SU-DHL-6 (cell line): ENCODE data around the gene CBY2.
"Not testable (repeated sequence)": the region's sequence is repeated elsewhere in the genome, so short reads cannot be mapped to it uniquely, and the experiment has no call there.

ENCODE experiments used
- H2AFZ ChIP-seq: fragments of 200-600 bp; sonication (generic); 2 replicates; pipeline ENCODE4 v1.6.1; 2014; ENCODE audit warnings: low read depth, mild to moderate bottlenecking, moderate library complexity, mixed read lengths, antibody characterized with exemption, low read length; ENCODE audit not compliant: severe bottlenecking
- H3F3A ChIP-seq: fragments of 200-600 bp; shearing (Covaris generic); 2 replicates; pipeline ENCODE4 v1.6.0; 2016; ENCODE audit warnings: antibody characterized with exemption, mild to moderate bottlenecking; ENCODE audit not compliant: insufficient read depth
- H3K27ac ChIP-seq: fragments of 200-600 bp; sonication (generic); 2 replicates; pipeline ENCODE4 v1.5.1; 2016; ENCODE audit warnings: low read depth, mild to moderate bottlenecking, low read length, moderate library complexity, mixed read lengths
- H3K27me3 ChIP-seq: fragments of 200-600 bp; sonication (generic), shearing (Covaris generic); 2 replicates; pipeline ENCODE4 v1.6.0; 2014; ENCODE audit warnings: mild to moderate bottlenecking, low read length
- H3K36me3 ChIP-seq: fragments of 200-600 bp; sonication (generic); 2 replicates; pipeline ENCODE4 v1.6.1; 2014; ENCODE audit warnings: mild to moderate bottlenecking, low read length, mixed read lengths
- H3K4me2 ChIP-seq: fragments of 300-600, 200-600 bp; shearing (Covaris generic), sonication (generic); 2 replicates; pipeline ENCODE4 v1.6.0; 2014; ENCODE audit warnings: low read length, low read depth, mild to moderate bottlenecking; ENCODE audit not compliant: poor library complexity, severe bottlenecking
- H3K4me3 ChIP-seq: fragments of 200-600 bp; sonication (generic); 2 replicates; pipeline ENCODE4 v1.5.1; 2014; ENCODE audit warnings: antibody characterized with exemption, low read length, mild to moderate bottlenecking, mixed read lengths; ENCODE audit not compliant: insufficient read depth, poor library complexity, severe bottlenecking
- H3K79me2 ChIP-seq: fragments of 200-600 bp; sonication (generic); 2 replicates; pipeline ENCODE4 v1.6.1; 2014; ENCODE audit warnings: mild to moderate bottlenecking, low read length, moderate library complexity; ENCODE audit not compliant: insufficient read depth
- H3K9ac ChIP-seq: fragments of 200-600 bp; sonication (generic); 2 replicates; pipeline ENCODE4 v1.7.0; 2014; ENCODE audit warnings: mild to moderate bottlenecking, low read length
- H3K9me2 ChIP-seq: fragments of 200-600 bp; sonication (generic); replicated peaks from 2 replicates; pipeline ENCODE4 v1.6.1; 2014; ENCODE audit warnings: low read length; ENCODE audit not compliant: insufficient read depth
- H3K9me3 ChIP-seq: fragments of 200-600 bp; sonication (generic); 2 replicates; pipeline ENCODE4 v1.6.1; 2014; ENCODE audit warnings: low read length, mixed read lengths; ENCODE audit not compliant: insufficient read depth
- H4K20me1 ChIP-seq: fragments of 200-600 bp; sonication (generic); 2 replicates; pipeline ENCODE4 v1.6.1; 2014; ENCODE audit warnings: low read depth, mild to moderate bottlenecking, antibody characterized with exemption, low read length, moderate library complexity, mixed read lengths
- EZH2phosphoT487 ChIP-seq: fragments of 200-600 bp; sonication (generic), shearing (Covaris generic); conservative IDR thresholded peaks from 2 replicates; pipeline ENCODE4 v1.6.1; 2018; ENCODE audit warnings: mild to moderate bottlenecking, antibody characterized with exemption, low read length, moderate library complexity, mixed read lengths
- TF ChIP-seq, protein P1 (sequence below): fragments of 200-600 bp; sonication (generic); IDR thresholded peaks from one replicate; pipeline ENCODE4 v1.5.1; 2017; ENCODE audit warnings: antibody characterized with exemption, mild to moderate bottlenecking, low read length, moderate library complexity; ENCODE audit not compliant: insufficient read depth, poor library complexity, severe bottlenecking

Gene CBY2

GRCh38 chr13:45659536-45659935, 42.6 kb upstream of the CBY2 start:
- H3K27me3 ChIP-seq: no peaks in the 10 kb centered on the region
- TF ChIP-seq, protein P1, sequence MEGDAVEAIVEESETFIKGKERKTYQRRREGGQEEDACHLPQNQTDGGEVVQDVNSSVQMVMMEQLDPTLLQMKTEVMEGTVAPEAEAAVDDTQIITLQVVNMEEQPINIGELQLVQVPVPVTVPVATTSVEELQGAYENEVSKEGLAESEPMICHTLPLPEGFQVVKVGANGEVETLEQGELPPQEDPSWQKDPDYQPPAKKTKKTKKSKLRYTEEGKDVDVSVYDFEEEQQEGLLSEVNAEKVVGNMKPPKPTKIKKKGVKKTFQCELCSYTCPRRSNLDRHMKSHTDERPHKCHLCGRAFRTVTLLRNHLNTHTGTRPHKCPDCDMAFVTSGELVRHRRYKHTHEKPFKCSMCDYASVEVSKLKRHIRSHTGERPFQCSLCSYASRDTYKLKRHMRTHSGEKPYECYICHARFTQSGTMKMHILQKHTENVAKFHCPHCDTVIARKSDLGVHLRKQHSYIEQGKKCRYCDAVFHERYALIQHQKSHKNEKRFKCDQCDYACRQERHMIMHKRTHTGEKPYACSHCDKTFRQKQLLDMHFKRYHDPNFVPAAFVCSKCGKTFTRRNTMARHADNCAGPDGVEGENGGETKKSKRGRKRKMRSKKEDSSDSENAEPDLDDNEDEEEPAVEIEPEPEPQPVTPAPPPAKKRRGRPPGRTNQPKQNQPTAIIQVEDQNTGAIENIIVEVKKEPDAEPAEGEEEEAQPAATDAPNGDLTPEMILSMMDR: no peak
- TF ChIP-seq EZH2phosphoT487: no peak
- no peak overlapping the region for H3K4me3 ChIP-seq
- no peaks in the 10 kb centered on the region for H3K9me3 ChIP-seq
- H4K20me1 ChIP-seq: no peaks in the 10 kb centered on the region
- no peaks in the 10 kb centered on the region for H3K9me2 ChIP-seq
- H3K27ac ChIP-seq: no peak overlapping the region
- H3F3A ChIP-seq: no peaks in the 10 kb centered on the region
- H3K4me2 ChIP-seq: no peak overlapping the region
- H3K79me2 ChIP-seq: no peaks in the 10 kb centered on the region
- no peak overlapping the region for H3K9ac ChIP-seq
- H2AFZ ChIP-seq: no peak overlapping the region
- no peaks in the 10 kb centered on the region for H3K36me3 ChIP-seq

- not testable (repeated sequence) for H3K9me2 ChIP-seq, H4K20me1 ChIP-seq, H3K9me3 ChIP-seq, H3K4me3 ChIP-seq, H3K36me3 ChIP-seq, H3K27ac ChIP-seq, H3K4me2 ChIP-seq, H2AFZ ChIP-seq, H3K79me2 ChIP-seq, H3F3A ChIP-seq, H3K9ac ChIP-seq, H3K27me3 ChIP-seq
Observed at GRCh38 chr13:45660458-45660857, 41.7 kb upstream of the CBY2 start.

- H3K9ac ChIP-seq: no peak overlapping the region
- no peaks in the 10 kb centered on the region for H3K9me2 ChIP-seq
- H3F3A ChIP-seq: no peaks in the 10 kb centered on the region
- H3K27ac ChIP-seq: no peak overlapping the region
- no peak overlapping the region for H3K4me2 ChIP-seq
- no peak overlapping the region for H2AFZ ChIP-seq
- no peaks in the 10 kb centered on the region for H3K27me3 ChIP-seq
- H3K9me3 ChIP-seq: no peaks in the 10 kb centered on the region
- H3K36me3 ChIP-seq: no peaks in the 10 kb centered on the region
- no peak for TF ChIP-seq EZH2phosphoT487
- TF ChIP-seq, protein P1: no peak
- no peaks in the 10 kb centered on the region for H4K20me1 ChIP-seq
- no peak overlapping the region for H3K4me3 ChIP-seq
- no peaks in the 10 kb centered on the region for H3K79me2 ChIP-seq
Observed at GRCh38 chr13:45662162-45662561, 40.0 kb upstream of the CBY2 start.

GRCh38 chr13:45662903-45663302, 39.2 kb upstream of the CBY2 start:
- H2AFZ ChIP-seq, H3K27ac ChIP-seq, H3K9me3 ChIP-seq, H3K9me2 ChIP-seq, H3K27me3 ChIP-seq, H3K9ac ChIP-seq, H4K20me1 ChIP-seq, H3F3A ChIP-seq, H3K36me3 ChIP-seq, H3K4me3 ChIP-seq, H3K79me2 ChIP-seq, H3K4me2 ChIP-seq: not testable (repeated sequence)

DNA sequence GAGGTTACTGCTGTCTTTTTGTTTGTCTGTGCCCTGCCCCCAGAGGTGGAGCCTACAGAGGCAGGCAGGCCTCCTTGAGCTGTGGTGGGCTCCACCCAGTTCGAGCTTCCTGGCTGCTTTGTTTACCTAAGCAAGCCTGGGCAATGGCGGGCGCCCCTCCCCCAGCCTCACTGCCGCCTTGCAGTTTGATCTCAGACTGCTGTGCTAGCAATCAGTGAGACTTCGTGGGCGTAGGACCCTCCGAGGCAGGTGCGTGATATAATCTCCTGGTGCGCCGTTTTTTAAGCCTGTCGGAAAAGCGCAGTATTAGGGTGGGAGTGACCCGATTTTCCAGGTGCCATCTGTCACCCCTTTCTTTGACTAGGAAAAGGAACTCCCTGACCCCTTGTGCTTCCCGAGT, 32.5 kb upstream of the CBY2 start:
- not testable (repeated sequence) for H3K9ac ChIP-seq, H3K9me3 ChIP-seq, H3F3A ChIP-seq, H3K27ac ChIP-seq, H3K36me3 ChIP-seq, H4K20me1 ChIP-seq, H3K9me2 ChIP-seq, H3K4me3 ChIP-seq, H3K4me2 ChIP-seq, H3K27me3 ChIP-seq, H3K79me2 ChIP-seq, H2AFZ ChIP-seq
